Measurements from ENCODE around the gene KRT6C.
"Not testable (repeated sequence)": the region's sequence is repeated elsewhere in the genome, so short reads cannot be mapped to it uniquely, and the experiment has no call there.

Gene KRT6C

GRCh38 chr12:52499806-52500560 is 26.4 kb upstream of the KRT6C start:
- DNase-seq (ENCODE audit: low read depth), result no peak

GRCh38 chr12:52498946-52499345 is 25.3 kb upstream of the KRT6C start:
- no peak for DNase-seq (ENCODE audit: low read depth)

- no peak for DNase-seq (ENCODE audit: low read depth)
These were observed 24.4 kb upstream of the KRT6C start for GRCh38 chr12:52497975-52498374.

- DNase-seq (ENCODE audit: low read depth), result no peak
These were observed 23.0 kb upstream of the KRT6C start for GRCh38 chr12:52496590-52497071.

- DNase-seq (ENCODE audit: low read depth), result no peak
These were observed 22.4 kb upstream of the KRT6C start for GRCh38 chr12:52496054-52496453.

GRCh38 chr12:52495389-52495788 is 21.8 kb upstream of the KRT6C start:
- no peak for DNase-seq (ENCODE audit: low read depth)

- DNase-seq (ENCODE audit: low read depth), result no peak
These were observed 20.9 kb upstream of the KRT6C start for GRCh38 chr12:52494518-52494917.

GRCh38 chr12:52494100-52494499 is 20.5 kb upstream of the KRT6C start:
- no peak for DNase-seq (ENCODE audit: low read depth)

- no peak for DNase-seq (ENCODE audit: low read depth)
These were observed 19.6 kb upstream of the KRT6C start, which contains the start of gene KRT6A for GRCh38 chr12:52493172-52493571. Gene KRT6A, minus strand, starts transcription at chr12:52493257. Its CDS starts 69 bp downstream, at chr12:52493188.

- DNase-seq (ENCODE audit: low read depth), result not testable (repeated sequence)
These were observed 18.8 kb upstream of the KRT6C start for GRCh38 chr12:52492405-52492804.

- DNase-seq (ENCODE audit: low read depth), result not testable (repeated sequence)
These were observed 17.9 kb upstream of the KRT6C start for GRCh38 chr12:52491495-52491894.

GRCh38 chr12:52488736-52489135 is 15.1 kb upstream of the KRT6C start:
- DNase-seq (ENCODE audit: low read depth), result no peak

GRCh38 chr12:52487744-52488443 is 14.3 kb upstream of the KRT6C start:
- DNase-seq (ENCODE audit: low read depth), result not testable (repeated sequence)

GRCh38 chr12:52487211-52487610 is 13.6 kb upstream of the KRT6C start:
- no peak for DNase-seq (ENCODE audit: low read depth)

GRCh38 chr12:52486166-52487105 is 12.8 kb upstream of the KRT6C start:
- DNase-seq (ENCODE audit: low read depth), result no peak

- DNase-seq (ENCODE audit: low read depth), result no peak
These were observed 6.5 kb upstream of the KRT6C start for GRCh38 chr12:52480073-52480472.

GRCh38 chr12:52477651-52478050 is 4.0 kb upstream of the KRT6C start:
- no peak for DNase-seq (ENCODE audit: low read depth)

- no peak for DNase-seq (ENCODE audit: low read depth)
These were observed 607 bp upstream of the KRT6C start for GRCh38 chr12:52474212-52474611.

GRCh38 chr12:52469853-52470252 is 3.8 kb downstream of the KRT6C start:
- no peak for DNase-seq (ENCODE audit: low read depth)

GRCh38 chr12:52464897-52465296 is 8.7 kb downstream of the KRT6C start:
- no peak for DNase-seq (ENCODE audit: low read depth)

- no peak for DNase-seq (ENCODE audit: low read depth)
These were observed 11.9 kb downstream of the KRT6C start for GRCh38 chr12:52461693-52462092.

- no peak for DNase-seq (ENCODE audit: low read depth)
These were observed 14.7 kb downstream of the KRT6C start for GRCh38 chr12:52458861-52459260.
